ENCODE measurements around the gene IQSEC3.

The IQSEC3 gene

DNA sequence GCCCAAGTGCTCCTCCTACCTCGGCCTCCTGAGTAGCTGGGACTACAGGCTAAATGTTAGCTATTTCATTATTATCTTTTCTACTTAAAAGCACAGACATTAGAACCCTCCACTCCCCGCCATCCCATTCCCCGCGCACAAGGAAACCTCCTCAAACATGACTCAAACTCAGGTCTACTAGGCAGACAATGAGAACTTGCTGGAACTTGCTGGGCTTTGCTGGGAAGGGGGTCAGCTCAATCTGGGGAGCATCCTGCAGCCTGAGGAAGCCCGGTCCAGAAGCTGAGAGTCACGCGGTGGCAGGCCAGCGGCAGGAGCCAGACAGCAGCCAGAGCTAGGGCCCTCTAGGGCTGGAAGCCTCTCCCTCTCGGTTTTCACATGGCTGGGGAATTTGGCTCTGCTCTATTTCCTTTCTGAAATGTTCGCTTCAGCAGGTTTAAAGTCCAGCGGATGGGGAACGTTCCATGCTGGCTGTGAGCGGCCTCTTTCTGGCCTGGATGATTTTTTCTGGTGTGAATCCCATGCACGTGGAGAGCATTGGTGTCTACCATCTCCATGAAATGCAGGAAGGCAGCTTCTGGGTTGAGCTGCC is 78.9 kb downstream of the IQSEC3 start:
- Histone ChIP-seq H3K9me3 (ENCODE audit: severe bottlenecking) (no peaks in the 10 kb centered on the region), H3K36me3 (ENCODE audit: low read depth) (no peaks in the 10 kb centered on the region), H3K4me1 (ENCODE audit: insufficient read depth, poor library complexity, severe bottlenecking) (peaks cover 19% of the 10 kb centered on the region), H3K4me3 (ENCODE audit: severe bottlenecking) (no peak overlapping the region), H3K27ac (ENCODE audit: poor library complexity, severe bottlenecking) (no peak overlapping the region), H3K27me3 (ENCODE audit: insufficient read depth, poor library complexity, severe bottlenecking) (no peaks in the 10 kb centered on the region)
- DNase-seq (ENCODE audit: low spot score) (no peak), ATAC-seq (ENCODE audit: low read depth) (peak; percentile 33; the same call in 1 of the 3 replicates)
- TF ChIP-seq, protein P1, sequence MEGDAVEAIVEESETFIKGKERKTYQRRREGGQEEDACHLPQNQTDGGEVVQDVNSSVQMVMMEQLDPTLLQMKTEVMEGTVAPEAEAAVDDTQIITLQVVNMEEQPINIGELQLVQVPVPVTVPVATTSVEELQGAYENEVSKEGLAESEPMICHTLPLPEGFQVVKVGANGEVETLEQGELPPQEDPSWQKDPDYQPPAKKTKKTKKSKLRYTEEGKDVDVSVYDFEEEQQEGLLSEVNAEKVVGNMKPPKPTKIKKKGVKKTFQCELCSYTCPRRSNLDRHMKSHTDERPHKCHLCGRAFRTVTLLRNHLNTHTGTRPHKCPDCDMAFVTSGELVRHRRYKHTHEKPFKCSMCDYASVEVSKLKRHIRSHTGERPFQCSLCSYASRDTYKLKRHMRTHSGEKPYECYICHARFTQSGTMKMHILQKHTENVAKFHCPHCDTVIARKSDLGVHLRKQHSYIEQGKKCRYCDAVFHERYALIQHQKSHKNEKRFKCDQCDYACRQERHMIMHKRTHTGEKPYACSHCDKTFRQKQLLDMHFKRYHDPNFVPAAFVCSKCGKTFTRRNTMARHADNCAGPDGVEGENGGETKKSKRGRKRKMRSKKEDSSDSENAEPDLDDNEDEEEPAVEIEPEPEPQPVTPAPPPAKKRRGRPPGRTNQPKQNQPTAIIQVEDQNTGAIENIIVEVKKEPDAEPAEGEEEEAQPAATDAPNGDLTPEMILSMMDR (IDR thresholded peaks at IDR 0.05; ENCODE audit: poor library complexity, severe bottlenecking), result no peak

DNA sequence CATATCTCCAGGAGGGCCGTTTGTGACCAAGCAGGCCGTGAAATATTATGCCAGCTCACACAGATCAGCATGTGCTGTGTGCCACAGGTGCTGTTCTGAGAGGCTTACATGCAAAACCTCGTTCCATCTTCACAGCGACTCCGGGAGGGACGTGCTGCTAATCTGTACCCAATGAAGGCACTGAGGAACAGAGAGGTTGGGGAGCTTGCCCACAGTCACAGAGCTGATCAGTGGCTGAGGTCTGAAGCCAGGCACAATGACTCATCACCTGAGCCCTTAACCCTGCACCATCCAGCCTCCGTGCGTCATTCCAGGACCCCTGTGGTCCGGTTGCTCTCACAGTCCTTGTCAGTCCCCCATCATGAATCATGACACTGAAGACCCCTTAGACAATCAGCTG is 80.7 kb downstream of the IQSEC3 start:
- DNase-seq (ENCODE audit: low spot score) (no peak), ATAC-seq (ENCODE audit: low read depth) (no peak)
- H3K4me3 ChIP-seq (ENCODE audit: severe bottlenecking), result no peak overlapping the region
- TF ChIP-seq, protein P1 (IDR thresholded peaks at IDR 0.05; ENCODE audit: poor library complexity, severe bottlenecking), result no peak
- no peak overlapping the region for H3K27ac ChIP-seq (ENCODE audit: poor library complexity, severe bottlenecking)
- peaks cover 2% of the 10 kb centered on the region for H3K27me3 ChIP-seq (ENCODE audit: insufficient read depth, poor library complexity, severe bottlenecking)
- no peaks in the 10 kb centered on the region for H3K9me3 ChIP-seq (ENCODE audit: severe bottlenecking)
- H3K36me3 ChIP-seq (ENCODE audit: low read depth), result no peaks in the 10 kb centered on the region
- H3K4me1 ChIP-seq (ENCODE audit: insufficient read depth, poor library complexity, severe bottlenecking), result peaks cover 19% of the 10 kb centered on the region

DNA sequence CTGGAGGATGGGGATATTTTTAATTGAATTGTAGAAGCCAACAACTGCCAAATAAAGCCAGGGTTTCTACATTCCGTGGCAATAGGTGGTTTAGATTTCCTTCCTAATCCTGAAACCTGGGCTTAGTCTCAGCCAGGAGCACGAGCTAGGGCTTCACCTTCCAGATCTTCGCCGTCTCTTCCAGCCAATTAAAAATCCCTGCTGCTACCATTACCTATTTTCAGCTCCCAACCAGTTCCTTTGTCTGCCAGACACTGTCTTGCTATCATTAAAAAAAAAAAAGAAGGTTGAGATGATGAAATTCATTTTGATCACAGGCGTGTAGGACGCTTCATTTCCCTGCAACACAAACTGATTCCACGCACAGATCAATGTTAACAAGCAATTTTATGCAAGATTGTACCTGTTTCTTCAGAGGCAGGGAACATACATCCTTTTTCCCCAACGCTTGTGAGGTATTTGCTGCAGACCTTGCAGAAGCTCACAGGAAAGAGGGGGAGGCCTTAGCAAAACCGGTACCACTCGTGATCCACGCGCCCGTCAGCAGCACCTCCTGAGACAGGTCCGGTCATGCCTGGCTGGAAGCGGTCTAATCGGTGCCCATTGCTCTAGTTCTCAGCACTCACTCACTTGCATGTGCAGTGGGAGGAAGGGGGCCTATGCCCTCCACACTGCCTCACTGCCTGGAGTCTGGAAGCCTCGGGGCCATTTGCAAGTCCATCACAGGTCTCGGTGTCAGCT is 82.3 kb downstream of the IQSEC3 start:
- Histone ChIP-seq H3K27ac (ENCODE audit: poor library complexity, severe bottlenecking) (no peak overlapping the region), H3K4me3 (ENCODE audit: severe bottlenecking) (no peak overlapping the region), H3K27me3 (ENCODE audit: insufficient read depth, poor library complexity, severe bottlenecking) (peaks cover 2% of the 10 kb centered on the region), H3K9me3 (ENCODE audit: severe bottlenecking) (no peaks in the 10 kb centered on the region), H3K36me3 (ENCODE audit: low read depth) (no peaks in the 10 kb centered on the region), H3K4me1 (ENCODE audit: insufficient read depth, poor library complexity, severe bottlenecking) (peaks cover 19% of the 10 kb centered on the region)
- ATAC-seq (ENCODE audit: low read depth) (peak; percentile 35; the same call in 1 of the 3 replicates), DNase-seq (ENCODE audit: low spot score) (no peak)
- TF ChIP-seq, protein P1 (IDR thresholded peaks at IDR 0.05; ENCODE audit: poor library complexity, severe bottlenecking), result no peak

DNA sequence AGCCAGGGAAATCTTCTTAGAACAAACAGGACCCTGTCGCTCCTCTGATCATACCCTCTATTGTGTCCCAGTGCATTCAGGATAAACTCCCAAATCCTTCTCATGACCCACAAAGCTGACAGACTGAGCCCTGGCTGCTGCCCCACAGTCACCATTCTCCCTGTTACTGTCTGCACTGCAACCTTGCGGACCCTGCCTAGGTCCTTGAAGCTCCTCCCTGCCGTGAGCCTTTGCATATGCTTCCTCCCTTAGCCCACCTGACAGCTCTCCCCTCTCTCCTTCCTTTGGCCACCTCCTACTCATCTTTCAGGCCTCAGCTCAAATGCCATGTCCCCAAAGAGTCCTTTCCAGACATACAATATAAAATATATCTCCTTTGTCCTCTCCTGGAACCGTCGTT is 85.0 kb downstream of the IQSEC3 start:
- DNase-seq (ENCODE audit: low spot score) (no peak), ATAC-seq (ENCODE audit: low read depth) (no peak)
- no peak overlapping the region for H3K4me3 ChIP-seq (ENCODE audit: severe bottlenecking)
- no peak overlapping the region for H3K27ac ChIP-seq (ENCODE audit: poor library complexity, severe bottlenecking)
- no peaks in the 10 kb centered on the region for H3K9me3 ChIP-seq (ENCODE audit: severe bottlenecking)
- no peaks in the 10 kb centered on the region for H3K36me3 ChIP-seq (ENCODE audit: low read depth)
- H3K4me1 ChIP-seq (ENCODE audit: insufficient read depth, poor library complexity, severe bottlenecking), result peaks cover 9% of the 10 kb centered on the region
- H3K27me3 ChIP-seq (ENCODE audit: insufficient read depth, poor library complexity, severe bottlenecking), result peaks cover 6% of the 10 kb centered on the region
- TF ChIP-seq, protein P1 (IDR thresholded peaks at IDR 0.05; ENCODE audit: poor library complexity, severe bottlenecking), result no peak

DNA sequence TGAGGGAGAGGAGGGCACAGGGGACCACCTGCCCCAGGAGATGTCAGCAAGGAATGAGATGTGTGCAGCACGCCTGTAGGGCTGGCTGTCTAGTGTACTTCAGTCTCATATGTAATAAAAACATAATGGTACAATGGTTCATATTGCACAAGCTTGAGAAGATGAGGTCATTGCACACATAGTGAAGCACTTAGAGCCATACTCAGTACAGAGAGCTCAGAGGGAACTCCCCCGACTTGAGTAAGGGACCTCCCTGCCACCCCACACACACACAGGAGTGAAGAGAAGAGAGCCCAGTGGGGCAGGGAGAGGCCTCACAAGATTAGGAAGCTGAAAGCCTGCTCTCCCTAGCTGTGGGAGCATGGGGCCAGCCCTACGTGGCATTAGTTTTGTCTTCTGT is 85.9 kb downstream of the IQSEC3 start:
- no peaks in the 10 kb centered on the region for H3K9me3 ChIP-seq (ENCODE audit: severe bottlenecking)
- TF ChIP-seq, protein P1 (IDR thresholded peaks at IDR 0.05; ENCODE audit: poor library complexity, severe bottlenecking), result no peak
- peaks cover 9% of the 10 kb centered on the region for H3K4me1 ChIP-seq (ENCODE audit: insufficient read depth, poor library complexity, severe bottlenecking)
- no peak overlapping the region for H3K27ac ChIP-seq (ENCODE audit: poor library complexity, severe bottlenecking)
- H3K4me3 ChIP-seq (ENCODE audit: severe bottlenecking), result no peak overlapping the region
- H3K36me3 ChIP-seq (ENCODE audit: low read depth), result no peaks in the 10 kb centered on the region
- ATAC-seq (ENCODE audit: low read depth), result no peak
- H3K27me3 ChIP-seq (ENCODE audit: insufficient read depth, poor library complexity, severe bottlenecking), result peaks cover 6% of the 10 kb centered on the region
- DNase-seq (ENCODE audit: low spot score), result no peak

Data from RWPE2 (cell line).